Body of pancreas (tissue), 4 donors: ENCODE data around the gene RABGGTB.
"Not testable (repeated sequence)": the region's sequence is repeated elsewhere in the genome, so short reads cannot be mapped to it uniquely, and the experiment has no call there.

ENCODE experiments used
- CTCF ChIP-seq, 7 experiments: fragments of 450-650 bp in 4 of 7; fragments of 200-600 bp in 3 of 7; sonication (generic) in 3 of 7; IDR thresholded peaks; one replicate each; pipeline ENCODE4 v1.5.1; 2016 to 2019; ENCODE audit warnings: antibody characterized with exemption in 7 of 7
- POLR2A ChIP-seq, 3 donors: fragments of 450-650 bp; IDR thresholded peaks; one replicate each; pipeline ENCODE4 v1.6.1; 2016; ENCODE audit warnings: antibody characterized with exemption in 3 of 3, mild to moderate bottlenecking in 2 of 3

DNA sequence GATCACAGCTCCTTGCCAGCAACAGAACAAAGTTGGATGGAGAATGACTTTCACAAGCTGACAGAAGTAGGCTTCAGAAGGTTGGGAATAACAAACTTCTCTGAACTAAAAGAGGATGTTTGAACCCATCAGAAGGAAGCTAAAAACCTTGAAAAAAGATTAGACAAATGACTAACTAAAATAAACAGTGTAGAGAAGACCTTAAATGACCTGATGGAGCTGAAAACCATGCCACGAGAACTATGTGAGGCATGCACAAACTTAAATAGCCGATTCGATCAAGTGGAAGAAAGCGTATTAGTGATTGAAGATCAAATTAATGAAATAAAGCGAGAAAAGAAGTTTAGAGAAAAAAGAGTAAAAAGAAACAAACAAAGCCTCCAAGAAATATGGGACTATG, 7.4 kb upstream of the RABGGTB start:
- TF ChIP-seq POLR2A, CTCF (IDR thresholded peaks at IDR 0.05): not testable (repeated sequence)
